ENCODE measurements around the gene NKTR. TPM values are rescaled to one million over a fixed set of nuclear protein-coding genes. Genes with fewer than 3 reads are reported as not detected.
"Not testable (repeated sequence)": the region's sequence is repeated elsewhere in the genome, so short reads cannot be mapped to it uniquely, and the experiment has no call there.

Gene NKTR
- total RNA-seq, 6 donors from 2014 or later, result 53.7 to 231 (median 103) TPM

- H3K4me1 ChIP-seq, result peaks cover 13 to 18% (median 16%) of the 10 kb centered on the region in 4 donors
- TF ChIP-seq POLR2A (IDR thresholded peaks at IDR 0.05), result peak in 1 of 4 donors; percentile 5
- TF ChIP-seq CTCF (IDR thresholded peaks at IDR 0.05), result no peak
- peak overlapping the region; percentile 60 to 90 (median 80) for H3K4me3 ChIP-seq
- peak; percentile 0 to 25 for ATAC-seq (ENCODE audit: low FRiP score in 2 of 2)
- DNase-seq, result peak in 1 of 2 donors; percentile 40
- H3K36me3 ChIP-seq, result peaks cover 2 to 31% (median 5%) of the 10 kb centered on the region in 4 donors
- H3K27me3 ChIP-seq, result no peaks in the 10 kb centered on the region
- WGBS, 2 donors, result 10 to 11% methylated on average over 31 to 44 of the region's 44 CpGs
- H3K9me3 ChIP-seq, result no peaks in the 10 kb centered on the region
- H3K27ac ChIP-seq, result peak overlapping the region; percentile 76 to 94 (median 84)
These were observed 9.3 kb upstream of the NKTR start for GRCh38 chr3:42590989-42591756.

GRCh38 chr3:42591811-42592210 lies 8.7 kb upstream of the NKTR start:
- Histone ChIP-seq H3K27ac (peak overlapping the region; percentile 76 to 94 (median 84)), H3K9me3 (no peaks in the 10 kb centered on the region), H3K27me3 (no peaks in the 10 kb centered on the region), H3K36me3 (peaks cover 2 to 31% (median 5%) of the 10 kb centered on the region in 4 donors), H3K4me3 (peak overlapping the region in 3 of 4 donors; percentile 78 to 90 (median 81)), H3K4me1 (peaks cover 13 to 18% (median 16%) of the 10 kb centered on the region in 4 donors)
- no peak for ATAC-seq (ENCODE audit: low FRiP score in 2 of 2)
- no peak for DNase-seq
- WGBS, 2 donors, result 62 to 77% methylated on average over 4 of the region's 4 CpGs
- TF ChIP-seq CTCF (IDR thresholded peaks at IDR 0.05) (no peak), EP300 (IDR thresholded peaks at IDR 0.05) (no peak), POLR2A (IDR thresholded peaks at IDR 0.05) (no peak), POLR2AphosphoS5 (IDR thresholded peaks at IDR 0.05) (no peak)

GRCh38 chr3:42593635-42594034 lies 6.9 kb upstream of the NKTR start:
- Histone ChIP-seq H3K27ac (no peak overlapping the region), H3K4me3 (no peak overlapping the region), H3K36me3 (peaks cover 2 to 31% (median 5%) of the 10 kb centered on the region in 4 donors), H3K9me3 (no peaks in the 10 kb centered on the region), H3K27me3 (no peaks in the 10 kb centered on the region), H3K4me1 (peaks cover 13 to 18% (median 16%) of the 10 kb centered on the region in 4 donors)
- ATAC-seq (ENCODE audit: low FRiP score in 2 of 2), result no peak
- no peak for DNase-seq
- 96 to 100% methylated on average over 1 of the region's 1 CpG for WGBS, 2 donors
- TF ChIP-seq EP300 (IDR thresholded peaks at IDR 0.05) (no peak), POLR2AphosphoS5 (IDR thresholded peaks at IDR 0.05) (no peak), CTCF (IDR thresholded peaks at IDR 0.05) (no peak), POLR2A (IDR thresholded peaks at IDR 0.05) (no peak)

GRCh38 chr3:42595682-42596081 lies 4.8 kb upstream of the NKTR start:
- 95% methylated on average over 4 of the region's 4 CpGs for WGBS, 2 donors
- TF ChIP-seq POLR2A (IDR thresholded peaks at IDR 0.05) (no peak), CTCF (IDR thresholded peaks at IDR 0.05) (no peak), EP300 (IDR thresholded peaks at IDR 0.05) (no peak), POLR2AphosphoS5 (IDR thresholded peaks at IDR 0.05) (no peak)

GRCh38 chr3:42597098-42597497 lies 3.4 kb upstream of the NKTR start:
- 90 to 92% methylated on average over 7 of the region's 7 CpGs for WGBS, 2 donors
- H3K4me1 ChIP-seq, result peaks cover 3 to 11% (median 8%) of the 10 kb centered on the region in 4 donors
- DNase-seq, result not testable (repeated sequence)

More at GRCh38 chr3:42595682-42596081, 4.8 kb upstream of the NKTR start:
- no peak for DNase-seq
- H3K4me3 ChIP-seq, result no peak overlapping the region
- ATAC-seq (ENCODE audit: low FRiP score in 2 of 2), result no peak
- H3K27ac ChIP-seq, result no peak overlapping the region
- H3K27me3 ChIP-seq, result no peaks in the 10 kb centered on the region
- H3K36me3 ChIP-seq, result peaks cover 2 to 31% (median 5%) of the 10 kb centered on the region in 4 donors
- no peaks in the 10 kb centered on the region for H3K9me3 ChIP-seq
- H3K4me1 ChIP-seq, result peaks cover 8 to 13% (median 12%) of the 10 kb centered on the region in 4 donors

More at GRCh38 chr3:42597098-42597497, 3.4 kb upstream of the NKTR start:
- not testable (repeated sequence) for H3K27me3 ChIP-seq; H3K9me3 ChIP-seq; H3K4me3 ChIP-seq; ATAC-seq (ENCODE audit: low FRiP score in 2 of 2); H3K27ac ChIP-seq
- peaks cover 2 to 29% (median 5%) of the 10 kb centered on the region in 4 donors for H3K36me3 ChIP-seq

Measured in upper lobe of left lung (tissue), 6 donors.